ENCODE measurements around the gene SERPINE3.

- TF ChIP-seq, protein P1, sequence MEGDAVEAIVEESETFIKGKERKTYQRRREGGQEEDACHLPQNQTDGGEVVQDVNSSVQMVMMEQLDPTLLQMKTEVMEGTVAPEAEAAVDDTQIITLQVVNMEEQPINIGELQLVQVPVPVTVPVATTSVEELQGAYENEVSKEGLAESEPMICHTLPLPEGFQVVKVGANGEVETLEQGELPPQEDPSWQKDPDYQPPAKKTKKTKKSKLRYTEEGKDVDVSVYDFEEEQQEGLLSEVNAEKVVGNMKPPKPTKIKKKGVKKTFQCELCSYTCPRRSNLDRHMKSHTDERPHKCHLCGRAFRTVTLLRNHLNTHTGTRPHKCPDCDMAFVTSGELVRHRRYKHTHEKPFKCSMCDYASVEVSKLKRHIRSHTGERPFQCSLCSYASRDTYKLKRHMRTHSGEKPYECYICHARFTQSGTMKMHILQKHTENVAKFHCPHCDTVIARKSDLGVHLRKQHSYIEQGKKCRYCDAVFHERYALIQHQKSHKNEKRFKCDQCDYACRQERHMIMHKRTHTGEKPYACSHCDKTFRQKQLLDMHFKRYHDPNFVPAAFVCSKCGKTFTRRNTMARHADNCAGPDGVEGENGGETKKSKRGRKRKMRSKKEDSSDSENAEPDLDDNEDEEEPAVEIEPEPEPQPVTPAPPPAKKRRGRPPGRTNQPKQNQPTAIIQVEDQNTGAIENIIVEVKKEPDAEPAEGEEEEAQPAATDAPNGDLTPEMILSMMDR (IDR thresholded peaks at IDR 0.05) = no peak
- no peak for TF ChIP-seq EZH2 (IDR thresholded peaks at IDR 0.05)
Observed at GRCh38 chr13:51339354-51339753, at the start of gene SERPINE3.
